D721Med (cell line): ENCODE results near the gene C17orf100.
"Not testable (repeated sequence)": the region's sequence is repeated elsewhere in the genome, so short reads cannot be mapped to it uniquely, and the experiment has no call there.

Source experiments
- DNase-seq: peaks from one replicate; pipeline ENCODE4 v3.0.0; 2011; ENCODE audit warnings: low spot score; ENCODE audit not compliant: insufficient read length
- FAIRE-seq: peaks from 2 replicates; lab custom pipeline; 2011; peaks lifted over from hg19 to GRCh38; lab: Jason Lieb, UNC
- TF ChIP-seq, protein P1 (sequence below): IDR thresholded peaks from 2 replicates; pipeline ENCODE4 v1.5.1; 2012; ENCODE audit warnings: mild to moderate bottlenecking, control low read depth; ENCODE audit not compliant: insufficient read depth; ENCODE audit errors: missing control alignments

The C17orf100 gene

DNA sequence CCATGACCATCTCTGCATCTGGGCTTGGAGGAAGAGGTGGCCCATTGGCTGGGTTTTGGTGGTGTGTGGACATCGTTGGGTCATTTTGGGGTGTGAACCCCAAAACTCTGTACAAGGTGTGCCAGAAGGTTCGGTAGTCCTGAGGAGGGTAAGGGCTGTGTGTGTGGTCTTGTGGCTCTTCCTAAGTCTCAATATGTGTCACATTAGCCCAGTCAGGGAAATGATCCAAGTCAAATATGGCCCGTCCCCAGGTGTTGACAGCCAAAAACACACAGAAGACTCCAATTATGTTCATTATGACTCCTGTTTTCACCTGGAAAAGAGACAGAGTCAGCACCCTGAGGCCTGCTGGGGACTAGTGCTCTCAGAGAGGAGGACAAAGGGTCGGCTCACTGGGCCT is 34.5 kb downstream of the C17orf100 start:
- DNase-seq (no peak), FAIRE-seq (no peak)
- TF ChIP-seq, protein P1, sequence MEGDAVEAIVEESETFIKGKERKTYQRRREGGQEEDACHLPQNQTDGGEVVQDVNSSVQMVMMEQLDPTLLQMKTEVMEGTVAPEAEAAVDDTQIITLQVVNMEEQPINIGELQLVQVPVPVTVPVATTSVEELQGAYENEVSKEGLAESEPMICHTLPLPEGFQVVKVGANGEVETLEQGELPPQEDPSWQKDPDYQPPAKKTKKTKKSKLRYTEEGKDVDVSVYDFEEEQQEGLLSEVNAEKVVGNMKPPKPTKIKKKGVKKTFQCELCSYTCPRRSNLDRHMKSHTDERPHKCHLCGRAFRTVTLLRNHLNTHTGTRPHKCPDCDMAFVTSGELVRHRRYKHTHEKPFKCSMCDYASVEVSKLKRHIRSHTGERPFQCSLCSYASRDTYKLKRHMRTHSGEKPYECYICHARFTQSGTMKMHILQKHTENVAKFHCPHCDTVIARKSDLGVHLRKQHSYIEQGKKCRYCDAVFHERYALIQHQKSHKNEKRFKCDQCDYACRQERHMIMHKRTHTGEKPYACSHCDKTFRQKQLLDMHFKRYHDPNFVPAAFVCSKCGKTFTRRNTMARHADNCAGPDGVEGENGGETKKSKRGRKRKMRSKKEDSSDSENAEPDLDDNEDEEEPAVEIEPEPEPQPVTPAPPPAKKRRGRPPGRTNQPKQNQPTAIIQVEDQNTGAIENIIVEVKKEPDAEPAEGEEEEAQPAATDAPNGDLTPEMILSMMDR, result no peak

DNA sequence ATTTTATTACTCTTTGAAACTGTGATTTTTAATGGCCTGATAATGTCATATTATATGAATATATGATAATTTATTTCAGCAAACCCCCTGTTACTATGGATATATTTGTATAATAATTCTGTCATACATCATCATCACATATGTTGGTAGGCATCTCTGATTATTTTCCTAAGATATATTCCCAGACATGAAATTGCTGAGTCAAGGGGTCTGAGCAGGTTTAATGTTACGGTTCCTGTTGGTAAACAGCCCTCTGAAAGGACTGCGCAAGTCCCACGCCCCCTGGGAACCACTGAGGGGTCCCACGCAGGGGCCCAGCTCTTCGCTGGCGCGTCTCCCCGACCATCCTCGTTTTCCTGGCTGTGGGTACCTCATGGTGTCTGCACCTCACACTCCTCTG is 37.4 kb downstream of the C17orf100 start:
- DNase-seq (no peak), FAIRE-seq (no peak)
- TF ChIP-seq, protein P1, result no peak

DNA sequence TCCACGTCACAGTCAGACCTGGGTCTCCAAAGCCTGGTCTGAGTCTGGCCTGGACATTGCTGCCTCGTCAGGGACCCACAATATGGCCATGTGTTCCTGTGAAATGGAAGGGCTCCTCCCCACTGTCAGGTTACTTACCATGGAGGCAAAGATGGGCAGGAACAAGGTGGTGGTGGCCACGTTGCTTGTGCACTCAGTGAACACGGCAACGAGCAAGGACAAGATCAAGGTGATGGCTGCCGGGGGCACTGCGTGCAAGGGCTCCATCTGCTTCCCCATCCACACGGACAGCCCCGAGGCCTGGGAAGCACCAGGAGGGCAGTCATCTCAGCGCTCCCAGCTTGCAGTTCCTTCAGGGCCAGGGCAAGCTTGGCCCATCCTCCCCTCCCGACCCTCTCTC is 39.1 kb downstream of the C17orf100 start:
- TF ChIP-seq, protein P1, result no peak
- FAIRE-seq (no peak), DNase-seq (no peak)

- TF ChIP-seq, protein P1, result no peak
- DNase-seq (no peak), FAIRE-seq (no peak)
These were observed 40.0 kb downstream of the C17orf100 start for GRCh38 chr17:6691546-6691945.

DNA sequence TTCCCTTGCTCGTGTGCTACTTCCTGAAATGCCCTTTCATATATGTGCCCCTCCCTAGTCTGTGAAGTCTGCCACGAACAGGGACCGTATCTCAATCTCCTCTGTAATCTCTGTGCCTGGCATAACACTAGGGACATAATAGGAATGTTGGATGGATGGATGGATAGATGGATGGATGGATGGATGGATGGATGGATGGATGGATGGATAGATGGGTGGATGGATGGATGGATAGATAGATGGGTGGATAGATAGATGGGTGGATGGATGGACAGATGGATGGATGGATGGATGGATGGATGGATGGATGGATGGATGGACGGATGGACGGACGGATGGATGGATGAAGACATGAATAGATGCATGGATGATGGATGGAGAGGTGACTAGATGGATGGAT is 40.4 kb downstream of the C17orf100 start:
- DNase-seq, FAIRE-seq: not testable (repeated sequence)

DNA sequence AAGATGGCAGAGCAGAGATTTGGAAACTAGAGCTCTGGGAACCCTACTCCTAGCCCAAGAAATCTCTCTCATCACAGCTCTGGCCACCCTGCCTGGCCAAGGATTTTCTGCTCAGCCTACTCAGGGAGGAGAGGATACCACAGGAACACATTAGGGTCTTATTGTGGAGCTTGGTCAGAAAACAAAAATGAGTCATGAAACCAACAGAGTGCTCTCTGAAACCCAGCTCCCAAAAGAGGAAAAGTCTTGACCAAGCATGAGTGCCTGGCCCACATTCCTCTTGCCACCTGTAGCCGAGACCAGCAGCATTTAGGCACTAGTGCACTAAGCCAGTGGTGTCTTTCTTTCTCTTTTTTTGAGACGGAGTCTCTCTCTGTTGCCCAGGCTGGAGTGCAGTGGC is 43.5 kb downstream of the C17orf100 start:
- TF ChIP-seq, protein P1, result no peak
- no peak for FAIRE-seq
- no peak for DNase-seq

GRCh38 chr17:6695565-6695964 is 44.0 kb downstream of the C17orf100 start:
- no peak for DNase-seq
- FAIRE-seq, result no peak
- TF ChIP-seq, protein P1, result no peak

- TF ChIP-seq, protein P1, result no peak
- no peak for FAIRE-seq
- no peak for DNase-seq
These were observed 45.3 kb downstream of the C17orf100 start for GRCh38 chr17:6696906-6697305.
